Prostate gland (tissue), 2 donors: Measurements from ENCODE around the gene PRKCG. TPM values are rescaled to one million over a fixed set of nuclear protein-coding genes. Genes with fewer than 3 reads are reported as not detected.

ENCODE experiments used
- DNase-seq: peaks from one replicate; pipeline ENCODE4 v3.0.0-alpha.2; 2019; ENCODE audit warnings: low spot score
- H3K27ac ChIP-seq, 2 donors: fragments of 200-600 bp; sonication (generic); 2 replicates each; pipeline ENCODE4 v1.5.1; 2017 to 2019
- H3K27me3 ChIP-seq: fragments of 200-600 bp; sonication (generic); replicated peaks from 2 replicates; pipeline ENCODE4 v1.5.1; 2019; ENCODE audit not compliant: insufficient read depth
- H3K36me3 ChIP-seq, 2 donors: fragments of 200-600 bp; sonication (generic); 1 replicate in 1 of 2; 2 replicates in 1 of 2; pipeline versions ENCODE4 v1.5.1 to v1.8.1; 2017 to 2019
- H3K4me1 ChIP-seq: fragments of 200-600 bp; sonication (generic); replicated peaks from 2 replicates; pipeline ENCODE4 v1.5.1; 2019
- H3K4me3 ChIP-seq, 2 donors: fragments of 200-600 bp; sonication (generic); 2 replicates each; pipeline ENCODE4 v1.5.1; 2017 to 2019
- H3K9me3 ChIP-seq: fragments of 200-600 bp; sonication (generic); 2 replicates; pipeline ENCODE4 v1.5.1; 2017
- POLR2A ChIP-seq: fragments of 450-650 bp; IDR thresholded peaks from one replicate; pipeline ENCODE4 v1.6.1; 2016; ENCODE audit warnings: antibody characterized with exemption, mild to moderate bottlenecking
- POLR2AphosphoS5 ChIP-seq: sonication (generic); formaldehyde crosslinking; IDR thresholded peaks from one replicate; pipeline ENCODE4 v1.6.1; 2017; ENCODE audit warnings: antibody characterized with exemption
- WGBS: methylation state at CpG from one replicate; pipeline ENCODE4 v1.1.5; 2018; 5-methylcytosine and 5-hydroxymethylcytosine counted together
- intact Hi-C: fragments of 100-400 bp; cut with DNase I; formaldehyde crosslinking; loops from one replicate; pipeline ENCODE4 v1.14.2; 2022
- total RNA-seq, 2 donors: library from RNA; depleted of rRNA; stranded (reverse); fragments of >200 nt; gene quantifications; one replicate each; pipeline ENCODE4 v1.1.0, GENCODE V29; 2016
- TF ChIP-seq, protein P1 (sequence below), 4 experiments: fragments of 200-600 bp in 2 of 4; fragments of 450-650 bp in 2 of 4; sonication (generic) in 2 of 4; IDR thresholded peaks; 1 replicate in 3 of 4; 2 replicates in 1 of 4; pipeline ENCODE4 v1.5.1; 2016 to 2019; ENCODE audit warnings: antibody characterized with exemption in 4 of 4, mild to moderate bottlenecking in 2 of 4, moderate library complexity in 2 of 4

Gene PRKCG
- total RNA-seq, 2 donors from 2014 or later, result 0.97 TPM; not detected in 1

DNA sequence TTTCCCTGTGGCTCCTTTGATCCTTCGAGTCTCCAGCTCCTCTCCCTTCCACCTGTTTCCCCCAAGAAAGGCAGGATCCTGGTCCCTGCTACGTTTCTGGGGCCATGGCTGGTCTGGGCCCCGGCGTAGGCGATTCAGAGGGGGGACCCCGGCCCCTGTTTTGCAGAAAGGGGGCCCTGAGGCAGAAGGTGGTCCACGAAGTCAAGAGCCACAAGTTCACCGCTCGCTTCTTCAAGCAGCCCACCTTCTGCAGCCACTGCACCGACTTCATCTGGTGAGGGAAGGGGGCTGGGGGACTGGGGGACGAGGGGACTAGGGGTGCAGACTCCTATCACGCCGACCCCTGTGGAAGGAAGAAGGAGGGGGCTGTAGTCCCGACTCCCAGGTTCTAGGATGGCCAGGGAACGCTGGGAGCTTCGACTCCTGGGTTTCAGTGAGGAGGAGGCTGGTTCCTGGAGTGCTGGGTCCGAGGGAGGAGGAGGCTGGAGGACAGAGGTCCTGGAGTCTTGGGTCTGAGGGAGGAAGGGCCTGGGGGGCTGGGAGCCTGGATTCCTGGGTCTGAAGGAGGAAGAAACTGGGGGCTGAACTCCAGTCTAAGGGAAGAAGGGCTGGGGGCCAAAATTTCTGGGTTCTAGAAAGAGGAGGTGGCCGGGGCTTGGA is 524 bp downstream of the PRKCG start:
- H3K4me1 ChIP-seq, result peaks cover 6% of the 10 kb centered on the region
- TF ChIP-seq, protein P1, sequence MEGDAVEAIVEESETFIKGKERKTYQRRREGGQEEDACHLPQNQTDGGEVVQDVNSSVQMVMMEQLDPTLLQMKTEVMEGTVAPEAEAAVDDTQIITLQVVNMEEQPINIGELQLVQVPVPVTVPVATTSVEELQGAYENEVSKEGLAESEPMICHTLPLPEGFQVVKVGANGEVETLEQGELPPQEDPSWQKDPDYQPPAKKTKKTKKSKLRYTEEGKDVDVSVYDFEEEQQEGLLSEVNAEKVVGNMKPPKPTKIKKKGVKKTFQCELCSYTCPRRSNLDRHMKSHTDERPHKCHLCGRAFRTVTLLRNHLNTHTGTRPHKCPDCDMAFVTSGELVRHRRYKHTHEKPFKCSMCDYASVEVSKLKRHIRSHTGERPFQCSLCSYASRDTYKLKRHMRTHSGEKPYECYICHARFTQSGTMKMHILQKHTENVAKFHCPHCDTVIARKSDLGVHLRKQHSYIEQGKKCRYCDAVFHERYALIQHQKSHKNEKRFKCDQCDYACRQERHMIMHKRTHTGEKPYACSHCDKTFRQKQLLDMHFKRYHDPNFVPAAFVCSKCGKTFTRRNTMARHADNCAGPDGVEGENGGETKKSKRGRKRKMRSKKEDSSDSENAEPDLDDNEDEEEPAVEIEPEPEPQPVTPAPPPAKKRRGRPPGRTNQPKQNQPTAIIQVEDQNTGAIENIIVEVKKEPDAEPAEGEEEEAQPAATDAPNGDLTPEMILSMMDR (IDR thresholded peaks at IDR 0.05), result no peak
- TF ChIP-seq POLR2A (no peak), POLR2AphosphoS5 (no peak)
- no peak for DNase-seq
- peaks cover 17% of the 10 kb centered on the region for H3K27me3 ChIP-seq
- WGBS, result 5% methylated on average over 18 of the region's 18 CpGs
- H3K27ac ChIP-seq, result no peak overlapping the region
- no peaks in the 10 kb centered on the region for H3K9me3 ChIP-seq
- no peaks in the 10 kb centered on the region for H3K36me3 ChIP-seq
- intact Hi-C loops, result no loop called here
- no peak overlapping the region for H3K4me3 ChIP-seq

DNA sequence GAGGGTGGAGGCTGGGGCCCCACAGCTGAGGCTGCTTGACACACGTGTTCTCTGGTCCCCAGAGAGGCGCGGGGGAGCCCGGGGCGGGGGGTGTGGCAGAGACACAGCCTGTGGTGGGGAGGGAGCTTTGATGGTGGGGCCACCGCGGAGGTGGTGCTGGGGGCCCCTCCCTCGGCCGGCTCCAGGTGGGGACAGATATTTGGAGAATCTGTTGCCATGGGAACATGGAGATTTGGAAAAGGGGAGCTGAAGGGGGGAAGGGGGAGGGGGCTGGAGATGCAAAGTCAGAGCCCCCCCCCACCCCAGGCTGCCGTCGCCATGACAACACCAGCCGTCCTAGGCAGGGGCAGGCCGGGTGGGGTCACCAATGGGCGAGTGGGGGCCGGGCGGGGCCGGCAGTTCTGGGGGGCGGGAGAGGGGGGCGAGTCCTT is 1.2 kb downstream of the PRKCG start:
- Histone ChIP-seq H3K27ac (no peak overlapping the region), H3K9me3 (no peaks in the 10 kb centered on the region), H3K4me3 (no peak overlapping the region), H3K36me3 (no peaks in the 10 kb centered on the region), H3K4me1 (peaks cover 6% of the 10 kb centered on the region), H3K27me3 (peaks cover 17% of the 10 kb centered on the region)
- 1% methylated on average over 17 of the region's 19 CpGs for WGBS
- TF ChIP-seq, protein P1 (IDR thresholded peaks at IDR 0.05), result no peak
- TF ChIP-seq POLR2AphosphoS5, result no peak
- DNase-seq, result no peak
- intact Hi-C loops, result no loop called here

DNA sequence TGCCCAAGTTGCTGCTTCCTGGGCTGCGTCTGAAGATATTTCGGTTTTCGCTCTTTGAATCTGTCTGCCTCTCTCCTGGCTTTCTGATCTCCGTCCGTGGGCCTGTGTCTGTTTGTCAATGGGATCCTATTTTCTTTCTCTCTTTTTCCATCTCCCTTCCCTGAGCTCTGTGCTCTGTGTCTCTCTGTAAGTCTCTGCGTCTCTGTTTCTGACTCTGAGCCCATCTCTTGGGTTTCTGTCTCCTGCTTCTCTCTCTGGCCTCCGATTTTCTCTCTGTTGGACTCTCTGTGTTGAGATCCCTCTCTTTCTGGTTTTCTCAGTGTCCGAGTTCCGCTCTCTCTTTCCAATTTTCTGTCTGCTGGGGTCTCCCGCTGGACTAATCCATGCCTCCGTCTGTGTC is 1.7 kb downstream of the PRKCG start:
- TF ChIP-seq POLR2A, result no peak
- TF ChIP-seq, protein P1 (IDR thresholded peaks at IDR 0.05), result no peak
- no peak for TF ChIP-seq POLR2AphosphoS5
- intact Hi-C loops, result no loop called here
- Histone ChIP-seq H3K36me3 (no peaks in the 10 kb centered on the region), H3K27me3 (peaks cover 17% of the 10 kb centered on the region), H3K4me3 (no peak overlapping the region), H3K9me3 (no peaks in the 10 kb centered on the region), H3K4me1 (peaks cover 6% of the 10 kb centered on the region), H3K27ac (no peak overlapping the region)
- 26% methylated on average over 11 of the region's 11 CpGs for WGBS
- no peak for DNase-seq

DNA sequence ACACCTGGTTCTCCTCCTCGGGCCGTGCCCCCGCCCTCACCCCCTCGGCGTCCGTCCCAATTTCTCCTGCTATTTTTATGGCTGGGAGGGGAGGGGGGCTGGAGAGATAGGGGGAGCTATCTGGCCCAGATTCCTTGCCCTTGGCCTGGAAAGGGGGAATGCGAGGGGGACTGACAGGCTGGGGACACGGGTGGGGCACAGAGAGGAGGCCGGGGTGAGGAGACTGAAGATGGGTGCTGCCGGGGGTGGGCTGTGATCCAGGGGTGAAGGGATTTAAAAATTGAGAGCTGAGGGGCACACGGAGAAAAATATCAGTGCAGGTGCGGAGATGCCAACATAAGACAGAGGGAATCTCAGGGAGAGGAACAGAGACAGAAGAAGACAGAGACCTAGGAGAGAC is 2.3 kb downstream of the PRKCG start:
- H3K27ac ChIP-seq, result no peak overlapping the region
- H3K4me3 ChIP-seq, result no peak overlapping the region
- intact Hi-C loops, result no loop called here
- H3K27me3 ChIP-seq, result peaks cover 17% of the 10 kb centered on the region
- no peak for DNase-seq
- no peaks in the 10 kb centered on the region for H3K36me3 ChIP-seq
- peaks cover 6% of the 10 kb centered on the region for H3K4me1 ChIP-seq
- no peaks in the 10 kb centered on the region for H3K9me3 ChIP-seq
- 25% methylated on average over 12 of the region's 12 CpGs for WGBS
- TF ChIP-seq, protein P1 (IDR thresholded peaks at IDR 0.05), result no peak
- TF ChIP-seq POLR2AphosphoS5 (no peak), POLR2A (no peak)

DNA sequence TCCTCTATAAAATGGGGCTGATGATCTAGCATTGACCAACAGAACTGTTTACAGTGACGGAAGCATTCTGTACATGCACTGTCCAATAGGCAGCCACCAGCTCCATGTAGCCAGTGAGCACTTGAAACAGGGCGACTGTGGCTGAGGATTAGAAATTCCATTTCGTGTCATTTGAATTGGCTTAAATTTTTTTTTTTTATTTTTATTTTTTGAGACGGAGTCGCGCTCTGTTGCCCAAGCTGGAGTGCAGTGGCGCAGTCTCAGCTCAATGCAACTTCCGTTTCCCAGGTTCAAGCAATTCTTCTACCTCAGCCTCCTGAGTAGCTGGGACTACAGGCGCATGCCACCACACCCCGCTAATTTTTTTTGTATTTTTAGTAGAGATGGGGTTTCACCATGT is 3.0 kb downstream of the PRKCG start:
- no peak overlapping the region for H3K27ac ChIP-seq
- no peak for TF ChIP-seq POLR2A
- TF ChIP-seq, protein P1 (IDR thresholded peaks at IDR 0.05), result no peak
- TF ChIP-seq POLR2AphosphoS5, result no peak
- peaks cover 14% of the 10 kb centered on the region for H3K27me3 ChIP-seq
- H3K9me3 ChIP-seq, result no peaks in the 10 kb centered on the region
- WGBS, result 94% methylated on average over 10 of the region's 10 CpGs
- no peaks in the 10 kb centered on the region for H3K36me3 ChIP-seq
- H3K4me3 ChIP-seq, result no peak overlapping the region
- peaks cover 6% of the 10 kb centered on the region for H3K4me1 ChIP-seq
- intact Hi-C loops, result no loop called here
- no peak for DNase-seq
